SK-N-DZ (cell line): Measurements from ENCODE around the gene HOXD10.

ENCODE experiments used
- DNase-seq: peaks from one replicate; pipeline ENCODE4 v3.0.0-alpha.2; 2015; ENCODE audit warnings: low spot score

The HOXD10 gene

GRCh38 chr2:176122052-176122682 lies 5.6 kb downstream of the HOXD10 start:
- peak; percentile 84 for DNase-seq

GRCh38 chr2:176122683-176123410 lies 6.3 kb downstream of the HOXD10 start, which contains the start of gene HOXD9:
TSS of gene HOXD9 (plus strand) at chr2:176122719. CDS start at chr2:176122769, 50 bp downstream.
- no peak for DNase-seq

DNA sequence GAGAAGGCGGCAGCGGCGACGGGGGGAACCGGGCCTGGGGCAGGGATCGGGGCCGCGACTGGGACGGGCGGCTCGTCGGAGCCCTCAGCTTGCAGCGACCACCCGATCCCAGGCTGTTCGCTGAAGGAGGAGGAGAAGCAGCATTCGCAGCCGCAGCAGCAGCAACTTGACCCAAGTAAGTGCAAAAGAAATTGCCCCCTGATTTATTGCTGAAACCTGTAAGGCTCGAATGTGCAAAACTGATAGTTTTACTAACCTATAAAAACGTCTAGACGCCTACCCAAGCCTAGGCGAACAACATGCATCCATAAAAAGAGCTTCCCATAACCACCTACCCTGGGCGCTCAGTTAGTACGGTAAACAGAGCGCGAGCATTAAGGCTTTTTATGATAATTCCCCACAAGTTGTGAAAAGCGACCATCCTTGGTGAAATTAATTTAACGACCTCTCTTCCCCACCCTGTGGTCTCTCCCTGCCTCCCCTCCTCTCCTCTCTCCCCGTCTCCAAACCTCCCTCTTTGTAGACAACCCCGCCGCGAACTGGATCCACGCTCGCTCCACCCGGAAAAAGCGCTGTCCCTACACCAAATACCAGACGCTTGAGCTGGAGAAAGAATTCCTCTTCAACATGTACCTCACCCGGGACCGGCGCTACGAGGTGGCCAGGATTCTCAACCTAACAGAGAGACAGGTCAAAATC lies 7.0 kb downstream of the HOXD10 start:
- DNase-seq: no peak

DNA sequence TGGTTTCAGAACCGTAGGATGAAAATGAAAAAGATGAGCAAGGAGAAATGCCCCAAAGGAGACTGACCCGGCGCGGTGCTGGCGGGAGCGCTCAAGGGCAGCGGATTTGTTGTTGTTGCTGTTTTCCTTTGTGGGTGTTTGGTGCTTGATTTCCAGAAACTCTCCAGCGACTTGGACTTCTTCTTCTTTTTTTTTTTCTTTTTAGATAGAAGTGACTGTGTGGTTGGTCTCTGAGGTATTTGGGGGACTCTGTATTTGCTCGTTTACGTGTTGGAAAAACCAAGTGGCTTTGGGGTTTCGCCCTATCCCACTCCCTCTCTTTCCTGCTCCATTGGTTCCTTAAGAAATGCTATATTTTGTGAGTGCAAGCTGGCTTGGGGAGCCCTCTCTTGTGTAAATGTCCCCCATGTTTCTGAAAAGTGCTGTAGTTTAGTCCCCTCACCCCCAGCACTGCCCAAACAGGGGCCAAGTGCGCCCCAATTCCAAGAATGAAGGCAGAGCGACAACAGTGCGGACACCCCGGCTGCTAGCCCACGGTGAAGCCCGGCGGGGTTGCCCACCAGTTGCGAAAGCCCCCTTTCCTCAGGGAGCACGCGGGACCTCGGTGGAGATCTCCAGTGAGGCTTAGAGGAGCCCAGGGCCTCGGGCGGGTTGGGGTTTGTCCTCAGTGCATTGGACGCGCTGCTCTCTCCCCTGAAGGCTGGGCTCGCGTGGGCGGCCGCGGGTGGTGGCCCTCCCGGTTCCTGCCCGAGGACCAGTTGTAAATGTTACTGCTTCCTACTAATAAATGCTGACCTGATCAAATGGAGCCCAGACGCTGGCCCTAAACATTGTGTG lies 7.8 kb downstream of the HOXD10 start:
- DNase-seq: no peak

DNA sequence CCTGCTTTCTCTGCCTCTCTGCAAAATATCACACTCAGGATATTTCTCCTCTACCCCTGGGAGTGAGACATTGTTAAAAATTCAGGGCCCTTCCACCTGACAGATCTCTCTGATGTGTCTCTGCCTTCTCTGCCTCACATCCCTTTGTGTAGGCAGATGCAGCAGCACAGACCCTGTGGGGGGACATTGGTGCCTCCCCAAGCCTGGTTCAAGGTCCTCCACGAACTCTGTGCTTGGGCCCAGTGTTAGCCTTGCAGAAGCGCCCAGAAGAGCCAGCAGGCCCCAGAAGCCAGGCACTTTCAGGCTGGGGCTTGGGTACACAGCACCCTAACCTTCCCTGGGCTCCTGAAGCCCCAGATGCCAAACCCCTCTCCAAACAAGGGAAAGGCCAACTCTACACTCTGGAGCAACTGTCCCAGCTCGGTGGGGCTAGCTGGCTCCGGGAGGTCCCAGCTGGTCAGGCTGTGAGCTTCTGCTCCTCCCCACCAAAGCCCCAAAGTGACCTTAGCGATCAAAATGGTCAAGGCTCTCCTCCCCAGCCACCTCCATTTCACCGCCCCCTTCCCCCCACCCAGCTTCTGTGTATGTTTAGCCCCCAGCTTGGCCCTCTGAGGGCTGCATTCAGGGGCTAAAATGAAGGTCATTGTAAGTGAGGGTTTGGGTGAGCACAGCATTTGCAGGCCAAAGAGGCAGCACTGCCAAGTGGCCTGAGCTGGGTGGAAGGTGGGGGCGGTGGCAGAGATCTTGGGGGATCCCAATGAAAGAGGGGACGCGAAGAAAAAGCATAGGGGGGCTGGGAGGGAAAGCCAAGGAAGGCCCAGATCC lies 8.6 kb downstream of the HOXD10 start:
- DNase-seq: no peak

DNA sequence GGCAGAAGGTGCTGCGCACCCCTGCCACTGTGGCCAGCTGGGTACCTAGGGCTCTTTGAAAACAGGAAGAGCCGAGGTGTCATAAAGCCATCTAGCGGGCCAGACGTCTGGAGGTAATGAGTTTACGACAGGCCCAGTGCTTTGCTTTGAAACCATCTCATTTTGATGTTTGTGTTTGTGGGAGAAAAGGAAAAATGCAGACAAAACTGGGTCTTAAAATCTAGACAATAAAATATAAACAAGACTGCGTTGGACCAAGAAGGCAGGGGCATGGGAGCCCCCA lies 9.1 kb downstream of the HOXD10 start:
- no peak for DNase-seq

DNA sequence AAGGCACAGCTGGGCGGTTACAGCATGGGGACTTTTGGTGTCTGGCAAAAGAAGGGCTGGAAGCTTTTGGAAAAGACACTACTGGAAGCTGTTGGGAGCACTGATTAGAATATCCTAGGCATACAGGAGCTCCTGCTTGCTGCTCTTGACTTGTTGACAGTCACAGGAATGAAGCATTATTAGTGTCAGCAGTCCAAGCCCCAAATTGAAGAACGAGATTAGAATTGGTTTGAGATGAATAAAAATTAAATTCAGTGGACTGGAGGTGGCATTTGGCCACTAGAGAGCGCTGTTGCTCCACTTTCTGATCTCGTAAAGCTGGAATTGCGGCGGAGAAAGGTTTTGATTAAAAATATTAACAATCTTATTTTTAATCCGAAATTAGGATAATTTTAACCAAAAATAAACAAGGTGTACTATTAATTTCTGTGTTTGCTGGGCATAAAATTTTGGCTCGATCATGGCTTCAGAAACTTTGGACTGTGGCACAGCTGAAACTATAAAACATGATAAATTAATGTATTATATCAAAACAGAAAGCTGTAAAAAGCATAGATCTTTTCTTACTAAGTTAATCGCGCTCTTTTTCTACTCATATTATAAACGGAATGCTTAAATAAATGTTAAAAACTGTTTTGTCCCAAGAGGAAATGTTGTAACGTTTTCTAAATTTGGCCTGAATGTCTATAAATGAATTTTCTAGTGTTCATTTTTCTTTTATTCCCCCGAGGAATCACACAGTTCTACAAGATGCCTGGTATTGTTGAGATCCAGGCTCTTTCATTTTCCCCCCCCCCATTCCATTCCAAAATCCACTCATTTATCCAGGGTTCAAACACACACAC lies 10.6 kb downstream of the HOXD10 start:
- DNase-seq: peak; percentile 67

DNA sequence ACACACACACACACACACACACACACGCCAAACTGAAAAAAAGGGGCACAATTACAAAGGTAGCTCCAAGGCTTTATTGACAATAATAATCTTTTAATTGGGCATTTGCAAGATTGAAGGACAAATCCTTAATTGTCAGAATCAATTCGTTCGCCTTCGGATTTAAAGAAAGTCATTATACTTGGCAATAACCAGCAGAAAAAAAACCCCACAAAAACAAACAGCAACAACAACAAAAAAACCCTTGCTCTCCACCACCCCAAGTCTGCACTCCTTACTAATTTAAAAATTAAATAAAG lies 11.1 kb downstream of the HOXD10 start:
- DNase-seq: no peak

- peak; percentile 68 for DNase-seq
These were observed 11.8 kb downstream of the HOXD10 start for GRCh38 chr2:176128172-176128981.

DNA sequence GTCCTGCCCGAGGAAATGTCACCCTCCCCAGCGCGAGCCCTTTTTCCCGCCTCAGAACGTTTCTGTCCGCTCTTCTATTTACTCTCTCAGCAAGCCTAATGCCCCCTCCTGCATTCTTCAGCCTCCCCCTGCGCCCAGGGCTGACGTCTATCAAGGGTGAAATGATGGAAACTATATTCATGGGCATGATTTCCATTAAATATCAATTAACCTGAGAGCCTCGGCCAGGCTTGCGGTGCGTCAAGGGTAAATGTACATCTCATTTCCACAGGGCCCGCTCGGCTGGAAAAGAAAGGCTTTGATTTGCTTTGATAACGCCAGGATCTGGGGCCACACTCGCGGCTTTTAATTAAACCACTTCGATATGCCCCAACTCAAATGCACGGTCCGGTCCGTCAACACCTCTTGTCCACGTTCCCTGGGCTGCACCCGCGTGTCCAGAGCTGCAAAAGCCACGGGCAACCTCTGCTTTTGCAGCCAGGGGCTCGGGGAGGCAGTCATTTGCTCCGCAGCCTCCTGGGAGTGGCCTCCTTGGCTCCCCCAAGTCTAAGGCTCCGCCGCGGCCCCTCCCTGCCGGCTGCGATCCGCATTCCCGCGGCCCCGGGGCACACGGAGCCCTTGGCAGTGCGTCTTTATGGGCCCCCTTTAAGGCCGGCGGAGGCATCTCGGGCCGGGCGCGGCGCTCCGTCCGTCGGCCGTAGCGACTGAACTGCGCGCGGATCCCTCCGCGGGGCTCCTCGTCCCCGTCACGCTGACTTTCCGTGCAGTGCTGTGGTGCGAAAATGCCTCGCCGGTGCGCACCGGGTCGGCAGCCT lies 12.6 kb downstream of the HOXD10 start, which contains the start of gene HOXD8:
HOXD8 (plus strand) TSS at position 724 of the 815 bp plus-strand sequence. CDS start 662 bp downstream, outside the sequence.
- DNase-seq: peak; percentile 90

- DNase-seq: peak; percentile 73
These were observed 13.2 kb downstream of the HOXD10 start for GRCh38 chr2:176129813-176130146.

- peak; percentile 76 for DNase-seq
These were observed 13.8 kb downstream of the HOXD10 start for GRCh38 chr2:176130147-176130956.

DNA sequence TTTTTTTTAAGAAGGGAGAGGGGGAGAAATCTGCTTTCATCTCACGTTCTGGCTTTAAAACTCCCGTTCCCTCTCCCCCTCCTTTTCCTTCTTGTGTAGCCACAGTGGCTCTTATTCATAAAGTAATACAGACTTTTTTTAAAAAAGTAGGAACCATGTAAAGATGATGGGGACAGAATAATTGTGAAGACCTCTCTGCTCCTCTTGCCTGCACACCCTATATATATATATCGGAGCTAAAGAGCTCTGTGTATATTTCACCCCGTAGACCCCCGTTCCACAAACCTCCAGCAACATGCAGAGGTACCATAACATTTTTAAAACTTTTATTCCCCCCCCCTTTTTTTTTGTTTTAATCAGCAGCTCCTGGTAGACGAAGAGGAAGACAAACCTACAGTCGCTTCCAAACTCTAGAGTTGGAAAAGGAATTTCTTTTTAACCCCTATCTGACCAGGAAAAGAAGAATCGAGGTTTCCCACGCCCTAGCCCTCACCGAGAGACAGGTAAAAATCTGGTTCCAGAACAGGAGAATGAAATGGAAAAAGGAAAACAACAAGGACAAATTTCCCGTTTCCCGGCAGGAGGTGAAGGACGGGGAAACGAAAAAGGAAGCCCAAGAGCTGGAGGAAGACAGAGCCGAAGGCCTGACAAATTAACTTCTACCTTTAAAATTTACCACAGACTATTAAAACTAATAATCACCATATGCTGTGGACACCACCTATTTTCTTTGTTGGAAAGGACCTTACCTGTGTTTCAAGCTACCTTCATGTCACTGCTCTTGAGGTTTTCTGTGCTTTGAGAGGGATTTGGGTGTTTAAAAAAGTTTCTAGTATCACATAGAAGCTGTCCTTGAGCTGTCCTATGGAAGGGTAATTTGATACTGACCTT lies 14.6 kb downstream of the HOXD10 start:
- DNase-seq: no peak

DNA sequence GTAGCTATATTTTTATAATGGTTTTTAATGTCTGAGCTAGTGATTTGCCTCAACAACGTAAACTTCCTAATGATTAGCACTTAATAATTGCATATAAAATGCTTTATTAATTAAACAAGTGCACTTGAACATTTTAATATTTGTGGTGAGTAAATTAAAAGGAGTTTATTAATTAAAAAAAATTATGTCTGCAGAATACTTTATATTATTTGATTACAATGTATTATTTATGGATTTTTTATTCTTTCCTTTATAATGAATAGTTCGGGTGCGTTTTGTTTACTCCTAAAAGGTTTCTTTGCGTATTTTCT lies 15.2 kb downstream of the HOXD10 start:
- DNase-seq: no peak

GRCh38 chr2:176132205-176133171 lies 15.9 kb downstream of the HOXD10 start:
- DNase-seq: no peak

GRCh38 chr2:176133389-176133788 lies 16.8 kb downstream of the HOXD10 start:
- no peak for DNase-seq
